ENCODE results near the gene ANKRD30A. TPM values are rescaled to one million over a fixed set of nuclear protein-coding genes. Genes with fewer than 3 reads are reported as not detected.

ANKRD30A gene
- total RNA-seq, 1 experiment from 2014 or later = not detected

DNA sequence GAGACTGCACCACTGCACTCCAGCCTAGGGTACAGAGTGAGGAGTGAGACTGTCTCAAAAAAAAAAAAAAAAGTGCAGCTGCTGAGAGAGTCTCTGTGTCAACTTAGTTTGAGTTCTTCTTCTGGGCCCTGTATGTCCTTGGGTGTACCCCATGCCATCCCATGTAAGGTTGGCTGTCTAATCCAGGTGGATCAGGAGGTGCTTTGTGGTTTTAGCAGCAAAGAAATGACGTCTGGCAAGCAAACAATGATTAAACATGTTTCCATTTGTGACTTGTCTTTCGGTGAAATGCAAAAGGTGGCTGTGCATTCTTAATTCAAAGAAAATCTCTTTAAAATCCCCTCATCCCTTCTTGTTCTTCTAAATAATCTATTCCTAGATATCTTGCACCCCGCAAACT is 255.9 kb downstream of the ANKRD30A start:
- H3K9me3 Mint-ChIP-seq = peaks cover 81% of the 10 kb centered on the region
- POLR2A ChIA-PET = no interaction called here
- CTCF ChIA-PET = no interaction called here
- no peak for TF ChIP-seq NFE2L1 (CRISPR knock-in tag; IDR thresholded peaks at IDR 0.05)
- no peak for TF ChIP-seq ZNF219 (CRISPR knock-in tag; IDR thresholded peaks at IDR 0.05; ENCODE audit: borderline replicate concordance)
- no peak for TF ChIP-seq KAT7 (CRISPR knock-in tag; IDR thresholded peaks at IDR 0.05; ENCODE audit: borderline replicate concordance)
- no peak for TF ChIP-seq SMAD4 (CRISPR knock-in tag; IDR thresholded peaks at IDR 0.05)
- no peak for TF ChIP-seq ZNF423 (CRISPR knock-in tag; IDR thresholded peaks at IDR 0.05)
- TF ChIP-seq ZNF671 (CRISPR knock-in tag; IDR thresholded peaks at IDR 0.05) = no peak
- no peak for TF ChIP-seq FOXJ3 (CRISPR knock-in tag; IDR thresholded peaks at IDR 0.05; ENCODE audit: borderline replicate concordance)
- TF ChIP-seq, protein P1, sequence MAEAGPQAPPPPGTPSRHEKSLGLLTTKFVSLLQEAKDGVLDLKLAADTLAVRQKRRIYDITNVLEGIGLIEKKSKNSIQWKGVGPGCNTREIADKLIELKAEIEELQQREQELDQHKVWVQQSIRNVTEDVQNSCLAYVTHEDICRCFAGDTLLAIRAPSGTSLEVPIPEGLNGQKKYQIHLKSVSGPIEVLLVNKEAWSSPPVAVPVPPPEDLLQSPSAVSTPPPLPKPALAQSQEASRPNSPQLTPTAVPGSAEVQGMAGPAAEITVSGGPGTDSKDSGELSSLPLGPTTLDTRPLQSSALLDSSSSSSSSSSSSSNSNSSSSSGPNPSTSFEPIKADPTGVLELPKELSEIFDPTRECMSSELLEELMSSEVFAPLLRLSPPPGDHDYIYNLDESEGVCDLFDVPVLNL (CRISPR knock-in tag; IDR thresholded peaks at IDR 0.05; ENCODE audit: borderline replicate concordance, low read depth) = no peak
- TF ChIP-seq, protein P2, sequence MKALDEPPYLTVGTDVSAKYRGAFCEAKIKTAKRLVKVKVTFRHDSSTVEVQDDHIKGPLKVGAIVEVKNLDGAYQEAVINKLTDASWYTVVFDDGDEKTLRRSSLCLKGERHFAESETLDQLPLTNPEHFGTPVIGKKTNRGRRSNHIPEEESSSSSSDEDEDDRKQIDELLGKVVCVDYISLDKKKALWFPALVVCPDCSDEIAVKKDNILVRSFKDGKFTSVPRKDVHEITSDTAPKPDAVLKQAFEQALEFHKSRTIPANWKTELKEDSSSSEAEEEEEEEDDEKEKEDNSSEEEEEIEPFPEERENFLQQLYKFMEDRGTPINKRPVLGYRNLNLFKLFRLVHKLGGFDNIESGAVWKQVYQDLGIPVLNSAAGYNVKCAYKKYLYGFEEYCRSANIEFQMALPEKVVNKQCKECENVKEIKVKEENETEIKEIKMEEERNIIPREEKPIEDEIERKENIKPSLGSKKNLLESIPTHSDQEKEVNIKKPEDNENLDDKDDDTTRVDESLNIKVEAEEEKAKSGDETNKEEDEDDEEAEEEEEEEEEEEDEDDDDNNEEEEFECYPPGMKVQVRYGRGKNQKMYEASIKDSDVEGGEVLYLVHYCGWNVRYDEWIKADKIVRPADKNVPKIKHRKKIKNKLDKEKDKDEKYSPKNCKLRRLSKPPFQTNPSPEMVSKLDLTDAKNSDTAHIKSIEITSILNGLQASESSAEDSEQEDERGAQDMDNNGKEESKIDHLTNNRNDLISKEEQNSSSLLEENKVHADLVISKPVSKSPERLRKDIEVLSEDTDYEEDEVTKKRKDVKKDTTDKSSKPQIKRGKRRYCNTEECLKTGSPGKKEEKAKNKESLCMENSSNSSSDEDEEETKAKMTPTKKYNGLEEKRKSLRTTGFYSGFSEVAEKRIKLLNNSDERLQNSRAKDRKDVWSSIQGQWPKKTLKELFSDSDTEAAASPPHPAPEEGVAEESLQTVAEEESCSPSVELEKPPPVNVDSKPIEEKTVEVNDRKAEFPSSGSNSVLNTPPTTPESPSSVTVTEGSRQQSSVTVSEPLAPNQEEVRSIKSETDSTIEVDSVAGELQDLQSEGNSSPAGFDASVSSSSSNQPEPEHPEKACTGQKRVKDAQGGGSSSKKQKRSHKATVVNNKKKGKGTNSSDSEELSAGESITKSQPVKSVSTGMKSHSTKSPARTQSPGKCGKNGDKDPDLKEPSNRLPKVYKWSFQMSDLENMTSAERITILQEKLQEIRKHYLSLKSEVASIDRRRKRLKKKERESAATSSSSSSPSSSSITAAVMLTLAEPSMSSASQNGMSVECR (CRISPR knock-in tag; IDR thresholded peaks at IDR 0.05; ENCODE audit: borderline replicate concordance) = no peak
- TF ChIP-seq TEAD4 (CRISPR knock-in tag; IDR thresholded peaks at IDR 0.05) = no peak
- TF ChIP-seq, protein P3, sequence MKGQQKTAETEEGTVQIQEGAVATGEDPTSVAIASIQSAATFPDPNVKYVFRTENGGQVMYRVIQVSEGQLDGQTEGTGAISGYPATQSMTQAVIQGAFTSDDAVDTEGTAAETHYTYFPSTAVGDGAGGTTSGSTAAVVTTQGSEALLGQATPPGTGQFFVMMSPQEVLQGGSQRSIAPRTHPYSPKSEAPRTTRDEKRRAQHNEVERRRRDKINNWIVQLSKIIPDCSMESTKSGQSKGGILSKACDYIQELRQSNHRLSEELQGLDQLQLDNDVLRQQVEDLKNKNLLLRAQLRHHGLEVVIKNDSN (CRISPR knock-in tag; IDR thresholded peaks at IDR 0.05) = no peak
- no peak for TF ChIP-seq NR1H2 (CRISPR knock-in tag; IDR thresholded peaks at IDR 0.05)
- no peak for TF ChIP-seq NR2C2 (CRISPR knock-in tag; IDR thresholded peaks at IDR 0.05)
- TF ChIP-seq, protein P4, sequence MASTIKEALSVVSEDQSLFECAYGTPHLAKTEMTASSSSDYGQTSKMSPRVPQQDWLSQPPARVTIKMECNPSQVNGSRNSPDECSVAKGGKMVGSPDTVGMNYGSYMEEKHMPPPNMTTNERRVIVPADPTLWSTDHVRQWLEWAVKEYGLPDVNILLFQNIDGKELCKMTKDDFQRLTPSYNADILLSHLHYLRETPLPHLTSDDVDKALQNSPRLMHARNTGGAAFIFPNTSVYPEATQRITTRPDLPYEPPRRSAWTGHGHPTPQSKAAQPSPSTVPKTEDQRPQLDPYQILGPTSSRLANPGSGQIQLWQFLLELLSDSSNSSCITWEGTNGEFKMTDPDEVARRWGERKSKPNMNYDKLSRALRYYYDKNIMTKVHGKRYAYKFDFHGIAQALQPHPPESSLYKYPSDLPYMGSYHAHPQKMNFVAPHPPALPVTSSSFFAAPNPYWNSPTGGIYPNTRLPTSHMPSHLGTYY (CRISPR knock-in tag; IDR thresholded peaks at IDR 0.05) = no peak
- no peak for TF ChIP-seq ELF4 (CRISPR knock-in tag; IDR thresholded peaks at IDR 0.05; ENCODE audit: low read depth)
- no peak for TF ChIP-seq CBFB (CRISPR knock-in tag; IDR thresholded peaks at IDR 0.05; ENCODE audit: low read depth)
- TF ChIP-seq, protein P5, sequence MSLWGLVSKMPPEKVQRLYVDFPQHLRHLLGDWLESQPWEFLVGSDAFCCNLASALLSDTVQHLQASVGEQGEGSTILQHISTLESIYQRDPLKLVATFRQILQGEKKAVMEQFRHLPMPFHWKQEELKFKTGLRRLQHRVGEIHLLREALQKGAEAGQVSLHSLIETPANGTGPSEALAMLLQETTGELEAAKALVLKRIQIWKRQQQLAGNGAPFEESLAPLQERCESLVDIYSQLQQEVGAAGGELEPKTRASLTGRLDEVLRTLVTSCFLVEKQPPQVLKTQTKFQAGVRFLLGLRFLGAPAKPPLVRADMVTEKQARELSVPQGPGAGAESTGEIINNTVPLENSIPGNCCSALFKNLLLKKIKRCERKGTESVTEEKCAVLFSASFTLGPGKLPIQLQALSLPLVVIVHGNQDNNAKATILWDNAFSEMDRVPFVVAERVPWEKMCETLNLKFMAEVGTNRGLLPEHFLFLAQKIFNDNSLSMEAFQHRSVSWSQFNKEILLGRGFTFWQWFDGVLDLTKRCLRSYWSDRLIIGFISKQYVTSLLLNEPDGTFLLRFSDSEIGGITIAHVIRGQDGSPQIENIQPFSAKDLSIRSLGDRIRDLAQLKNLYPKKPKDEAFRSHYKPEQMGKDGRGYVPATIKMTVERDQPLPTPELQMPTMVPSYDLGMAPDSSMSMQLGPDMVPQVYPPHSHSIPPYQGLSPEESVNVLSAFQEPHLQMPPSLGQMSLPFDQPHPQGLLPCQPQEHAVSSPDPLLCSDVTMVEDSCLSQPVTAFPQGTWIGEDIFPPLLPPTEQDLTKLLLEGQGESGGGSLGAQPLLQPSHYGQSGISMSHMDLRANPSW (CRISPR knock-in tag; conservative IDR thresholded peaks at IDR 0.05; ENCODE audit: low read depth) = no peak
- ATAC-seq = no peak
- H3K4me1 Mint-ChIP-seq = no peaks in the 10 kb centered on the region
- H3K4me3 Mint-ChIP-seq = no peak overlapping the region
- H3K36me3 Mint-ChIP-seq = peaks cover 70% of the 10 kb centered on the region
- H3K27me3 Mint-ChIP-seq (ENCODE audit: low read depth) = peaks cover 8% of the 10 kb centered on the region
- DNase-seq (ENCODE audit: low spot score) = no peak
- H3K27ac Mint-ChIP-seq = no peak overlapping the region

All from WTC11 (cell line).